Measurements from ENCODE around the gene SPOCK1. TPM values are rescaled to one million over a fixed set of nuclear protein-coding genes. Genes with fewer than 3 reads are reported as not detected.

The SPOCK1 gene
- total RNA-seq, 1 experiment from 2014 or later, result 0.27 TPM

DNA sequence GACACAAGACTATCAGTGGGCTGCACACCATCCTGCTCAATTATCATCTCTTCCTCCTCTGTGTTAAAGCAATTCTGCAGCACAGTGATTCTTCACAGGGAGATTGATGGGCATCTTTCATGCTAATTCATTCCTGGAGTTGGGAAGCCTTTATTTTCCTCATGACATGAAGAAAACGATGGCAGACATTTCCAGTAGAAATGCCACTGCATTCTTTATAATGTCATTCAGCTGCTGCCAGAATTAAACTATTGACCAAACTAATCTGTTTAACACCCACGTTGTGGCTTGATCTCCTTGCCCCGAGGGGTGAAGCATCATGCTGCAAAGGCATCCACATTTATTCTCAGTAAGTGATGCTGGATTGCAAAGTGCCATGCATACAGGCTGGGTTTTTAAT lies 273.0 kb downstream of the SPOCK1 start (continued):
- TF ChIP-seq, protein P1, sequence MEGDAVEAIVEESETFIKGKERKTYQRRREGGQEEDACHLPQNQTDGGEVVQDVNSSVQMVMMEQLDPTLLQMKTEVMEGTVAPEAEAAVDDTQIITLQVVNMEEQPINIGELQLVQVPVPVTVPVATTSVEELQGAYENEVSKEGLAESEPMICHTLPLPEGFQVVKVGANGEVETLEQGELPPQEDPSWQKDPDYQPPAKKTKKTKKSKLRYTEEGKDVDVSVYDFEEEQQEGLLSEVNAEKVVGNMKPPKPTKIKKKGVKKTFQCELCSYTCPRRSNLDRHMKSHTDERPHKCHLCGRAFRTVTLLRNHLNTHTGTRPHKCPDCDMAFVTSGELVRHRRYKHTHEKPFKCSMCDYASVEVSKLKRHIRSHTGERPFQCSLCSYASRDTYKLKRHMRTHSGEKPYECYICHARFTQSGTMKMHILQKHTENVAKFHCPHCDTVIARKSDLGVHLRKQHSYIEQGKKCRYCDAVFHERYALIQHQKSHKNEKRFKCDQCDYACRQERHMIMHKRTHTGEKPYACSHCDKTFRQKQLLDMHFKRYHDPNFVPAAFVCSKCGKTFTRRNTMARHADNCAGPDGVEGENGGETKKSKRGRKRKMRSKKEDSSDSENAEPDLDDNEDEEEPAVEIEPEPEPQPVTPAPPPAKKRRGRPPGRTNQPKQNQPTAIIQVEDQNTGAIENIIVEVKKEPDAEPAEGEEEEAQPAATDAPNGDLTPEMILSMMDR (IDR thresholded peaks at IDR 0.05 in 2 of 3, conservative IDR thresholded peaks at IDR 0.05 in 1 of 3; ENCODE audit: borderline replicate concordance in 1 of 3, insufficient read depth in 1 of 3, low read depth in 2 of 3, low read length in 2 of 3), result no peak
- TF ChIP-seq, protein P2, sequence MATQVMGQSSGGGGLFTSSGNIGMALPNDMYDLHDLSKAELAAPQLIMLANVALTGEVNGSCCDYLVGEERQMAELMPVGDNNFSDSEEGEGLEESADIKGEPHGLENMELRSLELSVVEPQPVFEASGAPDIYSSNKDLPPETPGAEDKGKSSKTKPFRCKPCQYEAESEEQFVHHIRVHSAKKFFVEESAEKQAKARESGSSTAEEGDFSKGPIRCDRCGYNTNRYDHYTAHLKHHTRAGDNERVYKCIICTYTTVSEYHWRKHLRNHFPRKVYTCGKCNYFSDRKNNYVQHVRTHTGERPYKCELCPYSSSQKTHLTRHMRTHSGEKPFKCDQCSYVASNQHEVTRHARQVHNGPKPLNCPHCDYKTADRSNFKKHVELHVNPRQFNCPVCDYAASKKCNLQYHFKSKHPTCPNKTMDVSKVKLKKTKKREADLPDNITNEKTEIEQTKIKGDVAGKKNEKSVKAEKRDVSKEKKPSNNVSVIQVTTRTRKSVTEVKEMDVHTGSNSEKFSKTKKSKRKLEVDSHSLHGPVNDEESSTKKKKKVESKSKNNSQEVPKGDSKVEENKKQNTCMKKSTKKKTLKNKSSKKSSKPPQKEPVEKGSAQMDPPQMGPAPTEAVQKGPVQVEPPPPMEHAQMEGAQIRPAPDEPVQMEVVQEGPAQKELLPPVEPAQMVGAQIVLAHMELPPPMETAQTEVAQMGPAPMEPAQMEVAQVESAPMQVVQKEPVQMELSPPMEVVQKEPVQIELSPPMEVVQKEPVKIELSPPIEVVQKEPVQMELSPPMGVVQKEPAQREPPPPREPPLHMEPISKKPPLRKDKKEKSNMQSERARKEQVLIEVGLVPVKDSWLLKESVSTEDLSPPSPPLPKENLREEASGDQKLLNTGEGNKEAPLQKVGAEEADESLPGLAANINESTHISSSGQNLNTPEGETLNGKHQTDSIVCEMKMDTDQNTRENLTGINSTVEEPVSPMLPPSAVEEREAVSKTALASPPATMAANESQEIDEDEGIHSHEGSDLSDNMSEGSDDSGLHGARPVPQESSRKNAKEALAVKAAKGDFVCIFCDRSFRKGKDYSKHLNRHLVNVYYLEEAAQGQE (IDR thresholded peaks at IDR 0.05; ENCODE audit: low read depth), result no peak
- no peak for TF ChIP-seq EZH2phosphoT487 (IDR thresholded peaks at IDR 0.05; ENCODE audit: borderline replicate concordance)

DNA sequence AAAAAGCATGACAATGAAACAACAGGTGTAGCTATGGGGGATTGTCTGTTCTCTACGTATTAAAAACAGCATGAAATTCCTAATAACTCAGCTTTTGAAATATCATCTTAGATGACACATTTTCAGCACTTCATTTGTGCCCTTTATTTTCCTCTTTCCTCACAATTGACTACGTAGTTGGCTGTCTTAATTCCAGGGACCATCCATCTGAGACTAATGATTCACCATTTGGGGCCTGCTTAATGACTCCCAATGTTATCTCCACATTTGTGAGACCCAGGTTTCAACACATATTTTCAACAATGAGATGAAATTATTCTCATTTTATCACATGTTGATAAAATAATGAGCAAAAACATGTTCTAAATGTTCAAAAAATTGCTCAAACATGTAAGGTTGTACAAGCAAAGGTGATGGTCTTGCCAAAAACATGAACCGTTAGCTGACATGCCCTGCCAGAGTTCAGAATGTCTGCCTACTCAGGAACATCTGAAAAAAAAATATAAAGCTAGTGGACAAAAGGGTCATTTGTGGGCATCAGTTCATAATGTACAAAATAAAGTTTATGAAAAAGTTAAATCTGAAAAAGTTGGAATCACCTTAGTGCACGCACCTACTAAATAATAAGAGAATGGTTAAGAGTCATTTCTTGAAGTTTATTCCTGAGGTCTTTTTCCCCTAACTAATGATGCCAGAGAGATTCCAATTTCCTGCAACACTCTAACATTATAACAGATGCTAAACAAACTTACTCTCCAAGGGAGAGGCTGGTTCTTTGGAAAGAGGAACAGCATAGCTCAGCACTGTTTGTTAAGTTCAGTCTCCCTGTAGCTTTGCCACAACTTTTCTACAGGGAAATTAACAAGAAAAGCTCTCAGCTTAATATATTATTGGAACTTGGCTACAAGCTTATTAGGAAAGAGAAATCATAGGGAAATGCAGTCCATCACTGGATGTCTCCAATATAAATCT lies 275.5 kb downstream of the SPOCK1 start:
- Histone ChIP-seq H3K9me2 (ENCODE audit: insufficient read depth) (no peaks in the 10 kb centered on the region), H3K9ac (ENCODE audit: low read length) (no peak overlapping the region), H3K9me3 (ENCODE audit: control insufficient read depth in 1 of 2, insufficient read depth in 1 of 2, low read depth in 1 of 2, low read length in 2 of 2) (no peaks in the 10 kb centered on the region), H3K4me2 (ENCODE audit: low read length) (no peak overlapping the region), H3K79me2 (ENCODE audit: insufficient read depth, low read length) (no peaks in the 10 kb centered on the region), H3K4me1 (ENCODE audit: control insufficient read depth in 1 of 2, insufficient read depth in 2 of 2, low read length in 2 of 2) (peaks cover 0 to 3% of the 10 kb centered on the region in 2 experiments; a peak in 1 of 4 replicates), H4K20me1 (ENCODE audit: insufficient read depth) (no peaks in the 10 kb centered on the region), H3K36me3 (ENCODE audit: control insufficient read depth in 1 of 2, insufficient read depth in 2 of 2, low read length in 2 of 2) (no peaks in the 10 kb centered on the region), H3K27me3 (ENCODE audit: insufficient read depth, low read length) (peaks cover 12% of the 10 kb centered on the region; the same call in 1 of the 2 replicates), H3K27ac (ENCODE audit: low read depth, low read length) (no peak overlapping the region), H3K4me3 (replicated peaks in 1 of 2; ENCODE audit: low read depth in 1 of 2, low read length in 2 of 2) (no peak overlapping the region), H2AFZ (ENCODE audit: low read depth, low read length, poor library complexity, severe bottlenecking) (no peak overlapping the region)
- TF ChIP-seq SIN3A (IDR thresholded peaks at IDR 0.05; ENCODE audit: low read depth) (no peak), EZH2 (IDR thresholded peaks at IDR 0.05) (no peak), JUND (IDR thresholded peaks at IDR 0.05) (no peak), FOSL1 (IDR thresholded peaks at IDR 0.05; ENCODE audit: low read depth) (no peak), YY1 (IDR thresholded peaks at IDR 0.05; ENCODE audit: extremely low read depth, insufficient replicate concordance, low read depth, low read length) (no peak), ZNF274 (IDR thresholded peaks at IDR 0.05; ENCODE audit: low read depth, low read length) (no peak)
- TF ChIP-seq, protein P2 (IDR thresholded peaks at IDR 0.05; ENCODE audit: low read depth), result no peak
- ATAC-seq, result no peak
- DNase-seq (ENCODE audit: low read depth, low spot score), result no peak
- CTCF ChIA-PET, result no interaction called here
- RAD21 ChIA-PET (ENCODE audit: low non-redundant PET in 1 of 2, low total read pairs in 2 of 2, uncharacterized antibody in 2 of 2, unreplicated experiment in 2 of 2), result interaction anchor here in 1 of 2 experiments (0.6 kb wide), 1 partner anchor 153 kb away, joined by 4 read pairs; no protein-coding TSS in a partner anchor
- intact Hi-C loops (cut with micrococcal nuclease), result no loop called here
- POLR2A ChIA-PET, result no interaction called here
- no TSS peak for BruUV-seq (replicated peaks)

All from HCT116 (cell line).